Lung (tissue), 12 donors: ENCODE data around the gene CDH4. TPM values are rescaled to one million over a fixed set of nuclear protein-coding genes. Genes with fewer than 3 reads are reported as not detected.

ENCODE experiments used
- ATAC-seq: fragments of 200-7000 bp; cut with Tn5 transposase; one replicate; pipeline ENCODE4 v1.9.1; 2020; ENCODE audit warnings: moderate number of reproducible peaks; ENCODE audit not compliant: insufficient read depth, low FRiP score
- DNase-seq, 3 donors: peaks; one replicate each; pipeline ENCODE4 v3.0.0-alpha.2; 2013 to 2017
- H3K27ac ChIP-seq, 2 donors: one replicate each; pipeline ENCODE4 v1.5.1; 2013; ENCODE audit warnings: mild to moderate bottlenecking in 2 of 2, moderate library complexity in 2 of 2, control low read depth in 1 of 2, inconsistent platforms in 1 of 2, low read depth in 1 of 2, low read length in 1 of 2
- H3K27me3 ChIP-seq, 3 donors: one replicate each; pipeline ENCODE4 v1.5.1; 2013; ENCODE audit warnings: low read length in 2 of 3; ENCODE audit not compliant: control insufficient read depth in 3 of 3, insufficient read depth in 3 of 3
- H3K36me3 ChIP-seq, 4 donors: one replicate each; pipeline ENCODE4 v1.5.1; 2013; ENCODE audit warnings: low read length in 4 of 4, mild to moderate bottlenecking in 1 of 4, moderate library complexity in 1 of 4; ENCODE audit not compliant: control insufficient read depth in 4 of 4, insufficient read depth in 4 of 4
- H3K4me1 ChIP-seq, 5 donors: one replicate each; pipeline ENCODE4 v1.5.1; 2013; ENCODE audit warnings: low read length in 5 of 5, mild to moderate bottlenecking in 2 of 5, moderate library complexity in 1 of 5; ENCODE audit not compliant: control insufficient read depth in 5 of 5, insufficient read depth in 5 of 5
- H3K4me3 ChIP-seq: one replicate; pipeline ENCODE4 v1.5.1; 2013; ENCODE audit warnings: mild to moderate bottlenecking, control low read depth, moderate library complexity
- H3K9ac ChIP-seq, 2 donors: one replicate each; pipeline ENCODE4 v1.5.1; 2013; ENCODE audit warnings: low read length in 2 of 2, control low read depth in 1 of 2; ENCODE audit not compliant: insufficient read depth in 1 of 2
- H3K9me3 ChIP-seq, 4 donors: one replicate each; pipeline ENCODE4 v1.5.1; 2013; ENCODE audit warnings: low read length in 3 of 4, mild to moderate bottlenecking in 1 of 4, moderate library complexity in 1 of 4; ENCODE audit not compliant: control insufficient read depth in 4 of 4, insufficient read depth in 3 of 4
- WGBS, 2 donors: extraction: QIAGEN DNeasy Blood & Tissue Kit; methylation state at CpG; one replicate each; pipeline ENCODE4 v1.1.7; 2013; 5-methylcytosine and 5-hydroxymethylcytosine counted together
- polyA plus RNA-seq, 2 donors: library from polyadenylated mRNA; stranded (reverse); fragments of 200-250 nt; gene quantifications; one replicate each; pipeline ENCODE4 v1.2.1, GENCODE V29; 2013
- total RNA-seq, 2 donors: library from RNA; depleted of rRNA in 1 of 2; stranded (reverse); fragments of >200 nt in 1 of 2; gene quantifications; one replicate each; pipeline ENCODE4 v1.2.1, GENCODE V29; 2014 to 2021
- TF ChIP-seq, protein P1 (sequence below): IDR thresholded peaks from 2 replicates; pipeline ENCODE4 v1.5.1; 2012; ENCODE audit warnings: mild to moderate bottlenecking; ENCODE audit errors: control extremely low read depth, extremely low read depth
- donor health status: control.
- donor health status: control.
- donor health status: Bipolar disorder and iron deficiency.
- donor health status: healthy.
- donor health status: DM: yes; HTN: yes; CAD: no.

CDH4 gene
- total and polyA plus RNA-seq, 4 donors: 0.10 to 2.1 (median 0.34) TPM

DNA sequence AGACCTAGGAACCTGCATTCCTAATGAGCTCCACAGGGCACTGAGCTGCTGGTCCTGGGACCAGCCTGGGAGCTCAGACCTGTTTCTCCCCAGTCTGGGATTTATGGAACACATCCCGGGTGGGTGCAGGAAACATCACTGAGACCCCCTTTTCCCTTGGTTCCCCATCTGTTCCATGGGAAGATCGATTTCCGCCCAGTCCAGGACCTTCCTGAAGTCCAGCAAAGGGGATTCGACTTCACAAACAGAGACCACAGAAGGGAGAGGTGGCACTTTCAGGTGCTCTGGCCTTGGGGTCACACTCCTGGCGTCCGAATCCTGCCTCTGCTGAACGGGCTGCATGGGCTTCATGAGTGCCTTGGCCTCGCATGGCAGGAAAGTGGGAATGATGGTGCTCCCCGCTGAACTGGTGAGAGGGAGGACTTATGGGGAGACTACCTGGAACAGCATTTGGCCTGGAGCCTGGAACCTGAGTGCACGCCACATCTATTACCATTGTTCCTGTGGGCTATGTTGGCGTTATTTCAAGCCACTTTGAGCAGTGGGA, 517.3 kb downstream of the CDH4 start:
- Histone ChIP-seq H3K4me3 (no peak overlapping the region), H3K9me3 (no peaks in the 10 kb centered on the region), H3K36me3 (no peaks in the 10 kb centered on the region), H3K27ac (no peak overlapping the region), H3K4me1 (no peaks in the 10 kb centered on the region), H3K9ac (no peak overlapping the region), H3K27me3 (peaks cover 0 to 12% (median 0%) of the 10 kb centered on the region in 3 donors)
- TF ChIP-seq, protein P1, sequence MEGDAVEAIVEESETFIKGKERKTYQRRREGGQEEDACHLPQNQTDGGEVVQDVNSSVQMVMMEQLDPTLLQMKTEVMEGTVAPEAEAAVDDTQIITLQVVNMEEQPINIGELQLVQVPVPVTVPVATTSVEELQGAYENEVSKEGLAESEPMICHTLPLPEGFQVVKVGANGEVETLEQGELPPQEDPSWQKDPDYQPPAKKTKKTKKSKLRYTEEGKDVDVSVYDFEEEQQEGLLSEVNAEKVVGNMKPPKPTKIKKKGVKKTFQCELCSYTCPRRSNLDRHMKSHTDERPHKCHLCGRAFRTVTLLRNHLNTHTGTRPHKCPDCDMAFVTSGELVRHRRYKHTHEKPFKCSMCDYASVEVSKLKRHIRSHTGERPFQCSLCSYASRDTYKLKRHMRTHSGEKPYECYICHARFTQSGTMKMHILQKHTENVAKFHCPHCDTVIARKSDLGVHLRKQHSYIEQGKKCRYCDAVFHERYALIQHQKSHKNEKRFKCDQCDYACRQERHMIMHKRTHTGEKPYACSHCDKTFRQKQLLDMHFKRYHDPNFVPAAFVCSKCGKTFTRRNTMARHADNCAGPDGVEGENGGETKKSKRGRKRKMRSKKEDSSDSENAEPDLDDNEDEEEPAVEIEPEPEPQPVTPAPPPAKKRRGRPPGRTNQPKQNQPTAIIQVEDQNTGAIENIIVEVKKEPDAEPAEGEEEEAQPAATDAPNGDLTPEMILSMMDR: no peak
- WGBS, 2 donors: 84 to 91% methylated on average over 11 of the region's 11 CpGs
- no peak for DNase-seq
- ATAC-seq: no peak

DNA sequence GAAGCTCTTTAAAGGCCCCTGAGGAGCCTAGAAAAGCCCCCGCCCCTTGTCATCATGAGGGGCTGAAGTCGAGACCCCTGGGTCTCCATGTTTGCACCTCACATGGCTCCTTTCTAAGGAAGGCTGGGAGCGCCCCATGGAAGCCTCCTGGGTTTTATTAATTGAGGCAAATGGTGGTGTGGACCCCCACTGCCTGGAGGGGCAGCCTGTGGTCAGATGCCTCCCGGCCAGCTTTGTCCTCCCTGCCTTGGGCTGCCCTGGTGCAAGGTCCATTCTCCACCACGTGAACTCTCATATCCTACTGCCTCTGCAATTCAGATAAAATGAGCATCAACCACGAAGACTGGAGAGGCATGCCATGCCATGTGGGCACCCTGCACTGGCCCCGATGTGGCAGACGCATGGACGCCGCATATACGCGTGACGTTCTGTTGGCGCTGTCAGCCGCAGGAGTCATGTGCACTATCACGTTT, 518.1 kb downstream of the CDH4 start:
- peaks cover 0 to 12% (median 0%) of the 10 kb centered on the region in 3 donors for H3K27me3 ChIP-seq
- no peak overlapping the region for H3K4me3 ChIP-seq
- no peak overlapping the region for H3K27ac ChIP-seq
- 88 to 89% methylated on average over 16 of the region's 16 CpGs for WGBS, 2 donors
- H3K4me1 ChIP-seq: no peaks in the 10 kb centered on the region
- no peak for ATAC-seq
- H3K36me3 ChIP-seq: no peaks in the 10 kb centered on the region
- no peak overlapping the region for H3K9ac ChIP-seq
- no peak for DNase-seq
- TF ChIP-seq, protein P1: no peak
- H3K9me3 ChIP-seq: no peaks in the 10 kb centered on the region

DNA sequence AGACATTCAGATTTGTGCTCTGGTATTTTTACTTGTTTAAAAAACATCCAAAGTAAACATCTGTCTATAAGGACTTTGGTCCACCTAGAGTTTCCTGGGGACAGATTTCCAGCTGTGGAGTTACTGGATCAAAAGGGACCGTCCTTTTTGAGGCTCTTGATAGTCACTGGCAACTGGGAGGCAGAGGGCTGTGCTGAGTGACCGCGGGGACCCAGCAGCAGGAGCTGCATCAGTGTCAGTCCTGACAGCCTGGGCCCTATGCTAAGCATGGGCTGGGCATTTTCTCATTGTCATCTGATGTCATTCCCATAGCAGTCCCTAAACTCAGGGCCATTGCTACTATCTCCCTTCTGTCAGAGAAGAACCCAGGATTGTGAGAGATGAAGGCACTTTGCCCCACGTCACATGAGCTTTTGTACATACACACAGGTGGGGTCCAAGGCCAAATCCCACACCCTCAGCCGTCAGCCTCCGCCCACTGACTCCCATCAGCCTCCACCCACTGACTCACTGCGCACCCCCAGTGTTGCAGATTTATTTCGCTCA, 519.8 kb downstream of the CDH4 start:
- H3K27me3 ChIP-seq: peaks cover 0 to 14% (median 0%) of the 10 kb centered on the region in 3 donors
- no peak overlapping the region for H3K4me3 ChIP-seq
- DNase-seq (no peak), ATAC-seq (no peak)
- TF ChIP-seq, protein P1: no peak
- no peak overlapping the region for H3K27ac ChIP-seq
- H3K9me3 ChIP-seq: peaks cover 0 to 2% (median 0%) of the 10 kb centered on the region in 4 donors
- no peak overlapping the region for H3K9ac ChIP-seq
- 80 to 85% methylated on average over 8 of the region's 8 CpGs for WGBS, 2 donors
- H3K4me1 ChIP-seq: no peaks in the 10 kb centered on the region
- no peaks in the 10 kb centered on the region for H3K36me3 ChIP-seq
